Osteocyte (in vitro differentiated cells): Measurements from ENCODE around the gene GCLM. TPM values are rescaled to one million over a fixed set of nuclear protein-coding genes. Genes with fewer than 3 reads are reported as not detected.
A peak's percentile ranks its signal among the peaks of the same experiment; 100 is the strongest.

Source experiments
- DNase-seq: peaks from one replicate; pipeline ENCODE4 v3.0.0; 2021; ENCODE audit warnings: mixed read lengths; ENCODE audit not compliant: unreplicated experiment; ENCODE audit errors: extremely low spot score
- H3K27ac Mint-ChIP-seq: one replicate; pipeline ENCODE4 v1.8.0; 2021; ENCODE audit warnings: mild to moderate bottlenecking, mixed read lengths; ENCODE audit not compliant: unreplicated experiment
- H3K27me3 Mint-ChIP-seq: one replicate; pipeline ENCODE4 v1.8.0; 2021; ENCODE audit warnings: mixed read lengths; ENCODE audit not compliant: unreplicated experiment
- H3K36me3 Mint-ChIP-seq: one replicate; pipeline ENCODE4 v1.8.0; 2021; ENCODE audit warnings: mixed read lengths; ENCODE audit not compliant: unreplicated experiment
- H3K4me1 Mint-ChIP-seq: one replicate; pipeline ENCODE4 v1.8.0; 2021; ENCODE audit warnings: mixed read lengths; ENCODE audit not compliant: unreplicated experiment
- H3K4me3 Mint-ChIP-seq: one replicate; pipeline ENCODE4 v1.8.0; 2021; ENCODE audit warnings: mild to moderate bottlenecking, moderate library complexity, mixed read lengths; ENCODE audit not compliant: unreplicated experiment
- H3K9me3 Mint-ChIP-seq: one replicate; pipeline ENCODE4 v1.8.0; 2021; ENCODE audit warnings: mixed read lengths; ENCODE audit not compliant: unreplicated experiment
- total RNA-seq: library from RNA; stranded (reverse); gene quantifications from 2 replicates; pipeline ENCODE4 v1.2.1, GENCODE V29; 2021
- TF ChIP-seq, protein P1 (sequence below): fragments of 200-600 bp; sonication (generic); IDR thresholded peaks from 2 replicates; pipeline ENCODE4 v1.5.0; 2021; ENCODE audit warnings: antibody characterized with exemption, mild to moderate bottlenecking, moderate library complexity

GCLM gene
- total RNA-seq, 1 donor from 2014 or later, result 17.5 TPM

DNA sequence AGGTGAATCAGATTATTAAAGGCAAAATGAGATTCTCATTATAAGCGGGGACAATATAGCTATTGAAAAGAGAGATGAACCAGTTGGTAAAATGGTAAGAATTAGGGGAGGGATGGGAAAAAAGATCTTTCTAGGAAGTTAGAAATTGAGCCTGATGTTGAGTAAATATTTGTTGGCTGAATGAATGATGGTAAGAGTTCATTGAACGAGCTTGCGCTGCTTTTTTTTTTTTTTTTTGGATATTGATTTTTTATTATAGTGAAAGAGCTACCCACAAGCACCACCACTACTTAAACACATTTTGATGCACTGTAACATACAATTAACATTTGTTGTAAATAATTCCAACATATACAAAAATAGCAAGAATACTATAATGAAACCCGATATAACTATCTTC is 1.1 kb upstream of the GCLM start:
- TF ChIP-seq, protein P1, sequence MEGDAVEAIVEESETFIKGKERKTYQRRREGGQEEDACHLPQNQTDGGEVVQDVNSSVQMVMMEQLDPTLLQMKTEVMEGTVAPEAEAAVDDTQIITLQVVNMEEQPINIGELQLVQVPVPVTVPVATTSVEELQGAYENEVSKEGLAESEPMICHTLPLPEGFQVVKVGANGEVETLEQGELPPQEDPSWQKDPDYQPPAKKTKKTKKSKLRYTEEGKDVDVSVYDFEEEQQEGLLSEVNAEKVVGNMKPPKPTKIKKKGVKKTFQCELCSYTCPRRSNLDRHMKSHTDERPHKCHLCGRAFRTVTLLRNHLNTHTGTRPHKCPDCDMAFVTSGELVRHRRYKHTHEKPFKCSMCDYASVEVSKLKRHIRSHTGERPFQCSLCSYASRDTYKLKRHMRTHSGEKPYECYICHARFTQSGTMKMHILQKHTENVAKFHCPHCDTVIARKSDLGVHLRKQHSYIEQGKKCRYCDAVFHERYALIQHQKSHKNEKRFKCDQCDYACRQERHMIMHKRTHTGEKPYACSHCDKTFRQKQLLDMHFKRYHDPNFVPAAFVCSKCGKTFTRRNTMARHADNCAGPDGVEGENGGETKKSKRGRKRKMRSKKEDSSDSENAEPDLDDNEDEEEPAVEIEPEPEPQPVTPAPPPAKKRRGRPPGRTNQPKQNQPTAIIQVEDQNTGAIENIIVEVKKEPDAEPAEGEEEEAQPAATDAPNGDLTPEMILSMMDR, result no peak
- Mint-ChIP-seq H3K27me3 (peaks cover 24% of the 10 kb centered on the region), H3K9me3 (no peaks in the 10 kb centered on the region), H3K4me1 (peaks cover 25% of the 10 kb centered on the region), H3K4me3 (peak overlapping the region; percentile 78), H3K27ac (peak overlapping the region; percentile 87), H3K36me3 (no peaks in the 10 kb centered on the region)
- no peak for DNase-seq

DNA sequence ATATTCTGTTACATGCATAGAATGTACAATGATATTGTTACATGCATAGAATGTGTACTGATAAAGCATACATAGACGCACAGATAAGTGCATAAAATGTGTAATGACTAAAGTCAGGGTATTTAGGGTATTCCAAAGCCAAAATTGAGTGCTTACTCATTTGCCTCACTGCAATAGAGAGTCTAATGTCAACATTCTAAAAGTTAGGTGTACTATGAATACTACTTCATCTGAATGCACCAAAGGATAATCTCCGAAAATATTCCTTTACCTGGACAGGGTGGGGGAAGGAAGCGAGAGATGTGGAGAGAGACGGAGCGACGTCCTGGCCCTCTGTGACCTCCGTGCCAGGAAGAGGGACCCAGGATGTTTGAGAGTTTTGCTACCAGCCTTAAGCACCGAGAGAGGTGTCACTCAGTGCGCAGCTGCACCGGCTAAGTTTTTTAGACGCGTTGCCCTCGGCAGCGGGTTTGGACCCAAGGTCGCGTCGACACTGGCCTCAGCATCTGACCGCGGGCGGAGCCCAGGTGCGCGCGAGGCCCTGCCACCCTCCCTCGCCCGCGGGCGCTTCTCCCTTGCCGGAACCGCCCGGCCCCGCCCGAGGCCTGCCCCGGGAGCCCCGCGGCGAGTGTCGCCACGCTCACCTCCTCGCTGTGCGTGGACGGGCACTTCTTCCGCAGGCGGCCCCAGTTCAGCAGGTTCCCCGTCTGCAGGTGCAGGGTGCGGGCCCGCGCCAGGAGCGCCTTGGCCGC is 660 bp downstream of the GCLM start:
- peaks cover 11% of the 10 kb centered on the region for H3K27me3 Mint-ChIP-seq
- TF ChIP-seq, protein P1, result no peak
- peak overlapping the region; percentile 81 for H3K27ac Mint-ChIP-seq
- DNase-seq, result no peak
- H3K9me3 Mint-ChIP-seq, result no peaks in the 10 kb centered on the region
- H3K36me3 Mint-ChIP-seq, result no peaks in the 10 kb centered on the region
- H3K4me3 Mint-ChIP-seq, result peak overlapping the region; percentile 90
- H3K4me1 Mint-ChIP-seq, result peaks cover 36% of the 10 kb centered on the region

DNA sequence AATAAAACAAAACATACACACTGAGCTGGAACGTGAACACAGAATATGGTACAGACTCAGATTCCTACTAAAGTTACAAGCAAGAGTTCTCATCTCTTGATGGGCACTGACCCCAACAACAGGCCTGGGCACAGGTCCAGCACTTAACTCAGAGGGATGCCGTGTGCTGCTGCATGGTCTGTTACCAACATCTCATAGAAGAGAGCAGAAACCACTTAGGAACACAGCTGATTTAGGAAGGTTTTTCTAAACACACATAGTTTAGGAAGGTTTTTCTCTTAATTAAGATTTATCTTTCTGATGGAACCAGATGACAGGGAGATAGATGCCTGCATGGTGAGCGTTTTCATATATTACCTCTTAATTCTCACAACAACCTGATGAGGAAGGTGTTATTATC is 1.5 kb downstream of the GCLM start:
- TF ChIP-seq, protein P1, result no peak
- H3K27ac Mint-ChIP-seq, result peak overlapping the region; percentile 81
- H3K4me3 Mint-ChIP-seq, result peak overlapping the region; percentile 90
- H3K36me3 Mint-ChIP-seq, result no peaks in the 10 kb centered on the region
- H3K9me3 Mint-ChIP-seq, result no peaks in the 10 kb centered on the region
- H3K27me3 Mint-ChIP-seq, result peaks cover 5% of the 10 kb centered on the region
- DNase-seq, result no peak
- H3K4me1 Mint-ChIP-seq, result peaks cover 36% of the 10 kb centered on the region

DNA sequence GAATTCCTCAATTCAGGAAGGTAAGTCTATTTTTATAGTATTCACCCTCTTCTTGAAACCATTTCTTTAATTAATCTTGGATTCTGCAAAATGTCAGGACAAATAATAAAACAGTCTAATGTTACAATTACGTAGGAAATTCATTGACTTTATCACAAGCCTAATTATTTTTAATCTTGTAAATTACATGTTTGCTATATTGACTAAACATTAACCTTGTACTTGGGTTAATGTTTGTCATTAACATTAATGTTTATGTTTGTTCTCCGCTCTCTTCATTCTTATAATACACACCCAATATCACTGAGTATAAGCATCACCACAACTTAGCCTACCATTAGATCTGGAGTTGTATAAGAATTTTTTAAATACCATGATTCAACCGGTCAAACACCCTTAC is 2.8 kb downstream of the GCLM start:
- Mint-ChIP-seq H3K27me3 (no peaks in the 10 kb centered on the region), H3K27ac (peak overlapping the region; percentile 81), H3K9me3 (no peaks in the 10 kb centered on the region), H3K4me3 (peak overlapping the region; percentile 12), H3K36me3 (no peaks in the 10 kb centered on the region), H3K4me1 (peaks cover 36% of the 10 kb centered on the region)
- DNase-seq, result no peak
- TF ChIP-seq, protein P1, result no peak

DNA sequence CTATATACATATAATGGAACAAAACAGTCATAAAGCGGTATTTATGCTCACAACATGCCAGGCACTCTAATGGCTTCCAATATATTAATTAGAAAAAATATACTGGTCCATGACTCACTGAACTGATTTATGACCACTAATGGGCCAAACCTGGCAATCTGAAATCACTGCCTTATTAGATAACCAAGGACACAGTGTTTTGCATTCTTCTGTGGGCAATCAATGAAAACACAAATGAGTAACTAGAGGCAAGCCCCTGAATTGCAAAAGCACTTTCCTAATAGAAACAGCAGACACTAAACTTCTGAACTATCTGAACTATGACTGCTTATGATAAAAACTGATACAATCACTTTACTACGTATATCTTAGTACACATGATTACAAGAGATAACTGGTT is 3.5 kb downstream of the GCLM start:
- H3K4me3 Mint-ChIP-seq, result no peak overlapping the region
- H3K4me1 Mint-ChIP-seq, result peaks cover 36% of the 10 kb centered on the region
- TF ChIP-seq, protein P1, result no peak
- H3K9me3 Mint-ChIP-seq, result no peaks in the 10 kb centered on the region
- no peak for DNase-seq
- H3K27ac Mint-ChIP-seq, result no peak overlapping the region
- no peaks in the 10 kb centered on the region for H3K27me3 Mint-ChIP-seq
- peaks cover 5% of the 10 kb centered on the region for H3K36me3 Mint-ChIP-seq
